Hepatocyte (in vitro differentiated cells): ENCODE results near the gene BACH2.

Source experiments
- CTCF ChIP-seq: fragments of 200-600 bp; sonication (generic); IDR thresholded peaks from 2 replicates; pipeline ENCODE4 v1.5.1; 2016; ENCODE audit warnings: antibody characterized with exemption, mild to moderate bottlenecking; ENCODE audit not compliant: poor library complexity
- EZH2 ChIP-seq: fragments of 200-600 bp; sonication (generic); IDR thresholded peaks from 2 replicates; pipeline ENCODE4 v1.6.1; 2016; ENCODE audit warnings: antibody characterized with exemption, mild to moderate bottlenecking, borderline replicate concordance

GRCh38 chr6:90315354-90315950 lies 18.8 kb upstream of the BACH2 start:
- TF ChIP-seq CTCF (no peak), EZH2 (no peak)
